PFSK-1 (cell line): ENCODE data around the gene PDCD11.

Experiments
- FOXP2 ChIP-seq: optimal IDR thresholded peaks from 2 replicates; pipeline ENCODE3; 2011; ENCODE audit warnings: borderline replicate concordance, control low read depth, inconsistent platforms; ENCODE audit not compliant: insufficient read depth; ENCODE audit errors: extremely low read length, extremely low read depth
- POLR2AphosphoS5 ChIP-seq: IDR thresholded peaks from 2 replicates; pipeline ENCODE4 v1.6.1; 2012; ENCODE audit warnings: low read depth, mild to moderate bottlenecking, control low read depth, low read length, moderate library complexity
- REST ChIP-seq, 2 experiments: IDR thresholded peaks; 2 replicates each; pipeline versions ENCODE4 v1.6.1 to v1.8.0; 2011 to 2012; ENCODE audit warnings: low read depth in 2 of 2, low read length in 2 of 2, control low read depth in 1 of 2, inconsistent platforms in 1 of 2, mild to moderate bottlenecking in 1 of 2, moderate library complexity in 1 of 2; ENCODE audit not compliant: insufficient read depth in 1 of 2
- SIN3A ChIP-seq: IDR thresholded peaks from 2 replicates; pipeline ENCODE4 v1.6.1; 2012; ENCODE audit warnings: mild to moderate bottlenecking, low read length, moderate library complexity, borderline replicate concordance; ENCODE audit not compliant: insufficient read depth
- TAF1 ChIP-seq: IDR thresholded peaks from 2 replicates; pipeline ENCODE4 v1.6.1; 2012; ENCODE audit warnings: low read length, control low read depth, borderline replicate concordance; ENCODE audit not compliant: insufficient read depth

Gene PDCD11

GRCh38 chr10:103441206-103441605 is 44.8 kb downstream of the PDCD11 start:
- no peak for TF ChIP-seq SIN3A
- TF ChIP-seq FOXP2 = no peak
- no peak for TF ChIP-seq REST (IDR thresholded peaks at IDR 0.05; ENCODE audit: insufficient read depth in 1 of 2, low read depth in 2 of 2, low read length in 2 of 2)
- no peak for TF ChIP-seq POLR2AphosphoS5
- no peak for TF ChIP-seq TAF1

- TF ChIP-seq FOXP2 (no peak), TAF1 (no peak), POLR2AphosphoS5 (no peak), SIN3A (no peak), REST (IDR thresholded peaks at IDR 0.05; ENCODE audit: insufficient read depth in 1 of 2, low read depth in 2 of 2, low read length in 2 of 2) (no peak)
These were observed 45.2 kb downstream of the PDCD11 start for GRCh38 chr10:103441611-103442010.

GRCh38 chr10:103442031-103442461 is 45.6 kb downstream of the PDCD11 start:
- TF ChIP-seq SIN3A (no peak), FOXP2 (no peak), REST (IDR thresholded peaks at IDR 0.05; ENCODE audit: insufficient read depth in 1 of 2, low read depth in 2 of 2, low read length in 2 of 2) (no peak), TAF1 (no peak), POLR2AphosphoS5 (no peak)

DNA sequence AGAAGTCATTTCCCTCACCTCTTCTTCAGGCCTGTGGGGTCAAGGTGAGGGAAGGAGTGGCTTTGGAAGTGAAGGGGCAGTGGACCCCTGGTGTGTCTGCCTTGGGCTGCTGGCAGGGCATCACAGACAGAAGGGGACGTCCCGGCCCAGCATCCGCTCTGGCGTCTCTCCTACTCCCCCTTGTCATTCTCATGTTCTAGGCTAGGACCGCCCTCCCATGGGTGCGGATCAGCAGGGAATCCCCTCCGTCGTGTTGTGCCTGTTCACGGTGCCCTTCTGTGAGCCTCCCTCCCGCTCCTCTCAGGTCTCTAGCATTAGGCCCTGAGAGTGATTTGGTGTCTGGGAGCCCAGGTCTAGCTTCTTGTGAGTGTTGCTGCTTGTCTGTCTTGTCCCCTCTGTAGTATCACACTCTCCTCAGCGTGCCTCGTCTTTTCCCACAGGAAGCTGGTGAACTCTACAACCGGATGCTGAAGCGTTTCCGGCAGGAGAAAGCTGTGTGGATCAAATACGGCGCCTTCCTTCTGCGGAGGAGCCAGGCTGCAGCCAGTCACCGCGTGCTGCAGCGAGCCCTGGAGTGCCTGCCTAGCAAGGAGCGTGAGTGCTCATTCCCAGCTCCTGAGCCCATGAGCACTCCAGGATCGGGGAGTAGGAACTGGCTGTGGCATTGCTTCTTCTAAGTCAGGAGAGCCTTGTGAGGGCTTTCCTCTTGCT is 47.2 kb downstream of the PDCD11 start:
- TF ChIP-seq TAF1 (no peak), SIN3A (no peak), REST (IDR thresholded peaks at IDR 0.05; ENCODE audit: insufficient read depth in 1 of 2, low read depth in 2 of 2, low read length in 2 of 2) (no peak), POLR2AphosphoS5 (no peak), FOXP2 (no peak)

- TF ChIP-seq SIN3A (no peak), REST (IDR thresholded peaks at IDR 0.05; ENCODE audit: insufficient read depth in 1 of 2, low read depth in 2 of 2, low read length in 2 of 2) (no peak), TAF1 (no peak), FOXP2 (no peak), POLR2AphosphoS5 (no peak)
These were observed 48.1 kb downstream of the PDCD11 start for GRCh38 chr10:103444478-103444877.
